WI38 (cell line): Measurements from ENCODE around the gene SOCS4.
A peak's percentile ranks its signal among the peaks of the same experiment; 100 is the strongest.
"Not testable (repeated sequence)": the region's sequence is repeated elsewhere in the genome, so short reads cannot be mapped to it uniquely, and the experiment has no call there.

Source experiments
- H3K4me3 ChIP-seq: 2 replicates; pipeline ENCODE4 v1.5.1; 2011; ENCODE audit warnings: low read depth, mild to moderate bottlenecking, control low read depth, low read length
- CTCF ChIP-seq: IDR thresholded peaks from 2 replicates; pipeline ENCODE4 v1.5.1; 2012; ENCODE audit warnings: low read depth, mild to moderate bottlenecking, control low read depth, low read length

SOCS4 gene

GRCh38 chr14:55019968-55020554 lies 7.0 kb upstream of the SOCS4 start:
- TF ChIP-seq CTCF, result no peak
- H3K4me3 ChIP-seq, result no peak overlapping the region

- H3K4me3 ChIP-seq, result not testable (repeated sequence)
Observed at GRCh38 chr14:55024365-55024764, 2.7 kb upstream of the SOCS4 start.

GRCh38 chr14:55025948-55026347 lies 1.1 kb upstream of the SOCS4 start:
- no peak for TF ChIP-seq CTCF
- peak overlapping the region; percentile 84 for H3K4me3 ChIP-seq

GRCh38 chr14:55026441-55026792 lies 619 bp upstream of the SOCS4 start:
- TF ChIP-seq CTCF, result no peak
- H3K4me3 ChIP-seq, result peak overlapping the region; percentile 84

- no peak for TF ChIP-seq CTCF
Observed at GRCh38 chr14:55028066-55028465, 1.0 kb downstream of the SOCS4 start.

GRCh38 chr14:55028476-55028875 lies 1.4 kb downstream of the SOCS4 start:
- TF ChIP-seq CTCF, result no peak
- H3K4me3 ChIP-seq, result peak overlapping the region; percentile 84

More at GRCh38 chr14:55028066-55028465, 1.0 kb downstream of the SOCS4 start:
- H3K4me3 ChIP-seq, result peak overlapping the region; percentile 84

- no peak for TF ChIP-seq CTCF
- no peak overlapping the region for H3K4me3 ChIP-seq
Observed at GRCh38 chr14:55031190-55031589, 4.2 kb downstream of the SOCS4 start.

GRCh38 chr14:55037995-55038394 lies 11.0 kb downstream of the SOCS4 start:
- not testable (repeated sequence) for H3K4me3 ChIP-seq
